Type B pancreatic cell (in vitro differentiated cells): ENCODE results near the gene NR2F1. TPM values are rescaled to one million over a fixed set of nuclear protein-coding genes. Genes with fewer than 3 reads are reported as not detected.

Experiments
- DNase-seq: peaks from one replicate; pipeline ENCODE4 v3.0.0; 2021; ENCODE audit warnings: mixed read lengths; ENCODE audit not compliant: unreplicated experiment; ENCODE audit errors: extremely low spot score
- H3K27ac Mint-ChIP-seq: 2 replicates; pipeline ENCODE4 v1.8.0; 2021; ENCODE audit warnings: mild to moderate bottlenecking, mixed read lengths
- H3K27me3 Mint-ChIP-seq: 2 replicates; pipeline ENCODE4 v1.8.0; 2021; ENCODE audit warnings: mixed read lengths
- H3K36me3 Mint-ChIP-seq: 2 replicates; pipeline ENCODE4 v1.8.0; 2021; ENCODE audit warnings: mixed read lengths
- H3K4me1 Mint-ChIP-seq: one replicate; pipeline ENCODE4 v1.8.0; 2021; ENCODE audit warnings: mixed read lengths; ENCODE audit not compliant: unreplicated experiment
- H3K4me3 Mint-ChIP-seq: 2 replicates; pipeline ENCODE4 v1.8.0; 2021; ENCODE audit warnings: mild to moderate bottlenecking, mixed read lengths
- H3K9me3 Mint-ChIP-seq: 2 replicates; pipeline ENCODE4 v1.8.0; 2021; ENCODE audit warnings: mixed read lengths
- CTCF ChIP-seq: fragments of 200-600 bp; sonication (generic); conservative IDR thresholded peaks from 2 replicates; pipeline ENCODE4 v1.5.0; 2021; ENCODE audit warnings: antibody characterized with exemption, mild to moderate bottlenecking
- total RNA-seq: library from RNA; stranded (reverse); gene quantifications from 2 replicates; pipeline ENCODE4 v1.2.1, GENCODE V29; 2021; ENCODE audit warnings: low replicate concordance

NR2F1 gene
- total RNA-seq, 1 donor from 2014 or later, result 126 TPM

- Mint-ChIP-seq H3K4me1 (peaks cover 11% of the 10 kb centered on the region), H3K4me3 (peak overlapping the region; percentile 51), H3K36me3 (peaks cover 28% of the 10 kb centered on the region), H3K9me3 (no peaks in the 10 kb centered on the region), H3K27me3 (peaks cover 49% of the 10 kb centered on the region), H3K27ac (no peak overlapping the region)
- DNase-seq, result no peak
- no peak for TF ChIP-seq CTCF
Measured at GRCh38 chr5:93584596-93585040, 1.6 kb downstream of the NR2F1 start.

- no peak for TF ChIP-seq CTCF
- Mint-ChIP-seq H3K36me3 (peaks cover 34% of the 10 kb centered on the region), H3K27me3 (peaks cover 53% of the 10 kb centered on the region), H3K4me3 (peak overlapping the region; percentile 96), H3K27ac (peak overlapping the region; percentile 89), H3K4me1 (peaks cover 17% of the 10 kb centered on the region), H3K9me3 (no peaks in the 10 kb centered on the region)
- no peak for DNase-seq
Measured at GRCh38 chr5:93585041-93585766, 2.2 kb downstream of the NR2F1 start.

- peaks cover 36% of the 10 kb centered on the region for H3K36me3 Mint-ChIP-seq
- H3K27me3 Mint-ChIP-seq, result peaks cover 53% of the 10 kb centered on the region
- TF ChIP-seq CTCF, result no peak
- H3K4me3 Mint-ChIP-seq, result peak overlapping the region; percentile 96
- DNase-seq, result no peak
- peaks cover 22% of the 10 kb centered on the region for H3K4me1 Mint-ChIP-seq
- H3K27ac Mint-ChIP-seq, result peak overlapping the region; percentile 89
- H3K9me3 Mint-ChIP-seq, result no peaks in the 10 kb centered on the region
Measured at GRCh38 chr5:93585767-93586385, 2.9 kb downstream of the NR2F1 start.

GRCh38 chr5:93586736-93587596, 3.9 kb downstream of the NR2F1 start:
- Mint-ChIP-seq H3K9me3 (no peaks in the 10 kb centered on the region), H3K36me3 (peaks cover 41% of the 10 kb centered on the region), H3K4me3 (peak overlapping the region; percentile 96), H3K4me1 (peaks cover 33% of the 10 kb centered on the region), H3K27ac (peak overlapping the region; percentile 89), H3K27me3 (peaks cover 62% of the 10 kb centered on the region)
- no peak for DNase-seq
- TF ChIP-seq CTCF, result no peak

- peak overlapping the region; percentile 96 for H3K4me3 Mint-ChIP-seq
- peak overlapping the region; percentile 89 for H3K27ac Mint-ChIP-seq
- H3K36me3 Mint-ChIP-seq, result peaks cover 43% of the 10 kb centered on the region
- peaks cover 69% of the 10 kb centered on the region for H3K27me3 Mint-ChIP-seq
- no peaks in the 10 kb centered on the region for H3K9me3 Mint-ChIP-seq
- peaks cover 35% of the 10 kb centered on the region for H3K4me1 Mint-ChIP-seq
- no peak for TF ChIP-seq CTCF
- DNase-seq, result no peak
Measured at GRCh38 chr5:93587597-93588351, 4.8 kb downstream of the NR2F1 start.
